Natural killer cell (primary cell): ENCODE results near the gene PTPN14. TPM values are rescaled to one million over a fixed set of nuclear protein-coding genes. Genes with fewer than 3 reads are reported as not detected.

Experiments used
- ATAC-seq, 3 donors: fragments of 150-1000 bp in 2 of 3; fragments of 200-7000 bp in 1 of 3; cut with Tn5 transposase; 1 replicate in 1 of 3; 2 replicates in 2 of 3; pipeline ENCODE4 v1.10.0; 2021; ENCODE audit warnings: mild to moderate bottlenecking in 2 of 3, moderate library complexity in 2 of 3
- DNase-seq, 2 donors: peaks; one replicate each; pipeline versions ENCODE4 v3.0.0 to v3.0.0-alpha.2; 2013 to 2021; ENCODE audit warnings: mixed read lengths in 1 of 2
- H3K27ac ChIP-seq: one replicate; pipeline ENCODE4 v1.5.1; 2013; ENCODE audit warnings: mild to moderate bottlenecking, low read length
- H3K27me3 ChIP-seq: one replicate; pipeline ENCODE4 v1.6.1; 2013; ENCODE audit warnings: low read length; ENCODE audit not compliant: control insufficient read depth, insufficient read depth
- H3K36me3 ChIP-seq: one replicate; pipeline ENCODE4 v1.6.1; 2013; ENCODE audit warnings: low read length; ENCODE audit not compliant: control insufficient read depth, insufficient read depth
- H3K4me1 ChIP-seq: one replicate; pipeline ENCODE4 v1.6.1; 2013; ENCODE audit warnings: low read length; ENCODE audit not compliant: control insufficient read depth, insufficient read depth
- H3K4me3 ChIP-seq: one replicate; pipeline ENCODE4 v1.5.1; 2013; ENCODE audit warnings: low read length
- H3K9me3 ChIP-seq: one replicate; pipeline ENCODE4 v1.6.1; 2013; ENCODE audit warnings: low read length; ENCODE audit not compliant: control insufficient read depth, insufficient read depth
- H3K27ac Mint-ChIP-seq, 2 donors: one replicate each; pipeline ENCODE4 v1.8.0; 2022; ENCODE audit warnings: mild to moderate bottlenecking in 2 of 2, mixed read lengths in 2 of 2, moderate library complexity in 1 of 2
- H3K27me3 Mint-ChIP-seq, 2 donors: one replicate each; pipeline ENCODE4 v1.8.0; 2022; ENCODE audit warnings: low read depth in 2 of 2, mixed read lengths in 2 of 2
- H3K36me3 Mint-ChIP-seq: one replicate; pipeline ENCODE4 v1.8.0; 2022; ENCODE audit warnings: mixed read lengths
- H3K4me1 Mint-ChIP-seq, 2 donors: one replicate each; pipeline ENCODE4 v1.8.0; 2022; ENCODE audit warnings: mixed read lengths in 2 of 2
- H3K4me3 Mint-ChIP-seq: one replicate; pipeline ENCODE4 v1.8.0; 2022; ENCODE audit warnings: mild to moderate bottlenecking, moderate library complexity, mixed read lengths
- H3K9me3 Mint-ChIP-seq, 2 donors: one replicate each; pipeline ENCODE4 v1.8.0; 2022; ENCODE audit warnings: mixed read lengths in 2 of 2
- CTCF ChIP-seq: fragments of 200-600 bp; IDR thresholded peaks from one replicate; pipeline ENCODE4 v1.8.0; 2022; ENCODE audit warnings: antibody characterized with exemption
- WGBS: methylation state at CpG from one replicate; pipeline ENCODE4 v1.1.7; 2013; ENCODE audit warnings: missing lambda C conversion rate; ENCODE audit not compliant: insufficient coverage; 5-methylcytosine and 5-hydroxymethylcytosine counted together
- intact Hi-C: fragments of 100-400 bp; cut with micrococcal nuclease; formaldehyde crosslinking; loops from one replicate; pipeline ENCODE4 v1.14.2; 2022
- total RNA-seq, 4 donors: library from RNA; stranded (reverse); fragments of 120-200 nt in 1 of 4; gene quantifications; one replicate each; pipeline versions ENCODE4 v1.2.3 to v1.2.4, GENCODE V29; 2013 to 2022

The PTPN14 gene
- total RNA-seq, 3 donors from 2014 or later (not counting 1 experiment from before 2014, with no cell fraction given) = 0.02 TPM; not detected in 2

- no peaks in the 10 kb centered on the region for H3K9me3 ChIP-seq
- H3K27ac ChIP-seq = no peak overlapping the region
- Mint-ChIP-seq H3K4me3 (no peak overlapping the region), H3K9me3 (no peaks in the 10 kb centered on the region), H3K27me3 (no peaks in the 10 kb centered on the region), H3K27ac (no peak overlapping the region), H3K36me3 (no peaks in the 10 kb centered on the region), H3K4me1 (no peaks in the 10 kb centered on the region)
- H3K4me1 ChIP-seq = no peaks in the 10 kb centered on the region
- intact Hi-C loops = no loop called here
- no peak overlapping the region for H3K4me3 ChIP-seq
- DNase-seq (no peak), ATAC-seq (no peak)
- 96% methylated on average over 7 of the region's 7 CpGs for WGBS
- H3K36me3 ChIP-seq = no peaks in the 10 kb centered on the region
- no peak for TF ChIP-seq CTCF
- H3K27me3 ChIP-seq = no peaks in the 10 kb centered on the region
Measured at GRCh38 chr1:214386333-214386732, 165.1 kb downstream of the PTPN14 start.

GRCh38 chr1:214385428-214385827, 166.0 kb downstream of the PTPN14 start:
- H3K4me3 ChIP-seq = no peak overlapping the region
- Mint-ChIP-seq H3K4me1 (no peaks in the 10 kb centered on the region), H3K27me3 (no peaks in the 10 kb centered on the region), H3K9me3 (no peaks in the 10 kb centered on the region), H3K36me3 (no peaks in the 10 kb centered on the region), H3K27ac (no peak overlapping the region), H3K4me3 (no peak overlapping the region)
- no peak for TF ChIP-seq CTCF
- no peaks in the 10 kb centered on the region for H3K9me3 ChIP-seq
- H3K4me1 ChIP-seq = no peaks in the 10 kb centered on the region
- no peak for ATAC-seq
- no CpG with 5 or more reads among the region's 1 CpG for WGBS
- no peaks in the 10 kb centered on the region for H3K36me3 ChIP-seq
- no peak overlapping the region for H3K27ac ChIP-seq
- no peak for DNase-seq
- intact Hi-C loops = no loop called here
- no peaks in the 10 kb centered on the region for H3K27me3 ChIP-seq

- H3K27me3 Mint-ChIP-seq = no peaks in the 10 kb centered on the region
Measured at GRCh38 chr1:214384373-214385079, 166.9 kb downstream of the PTPN14 start.

More at GRCh38 chr1:214384373-214385079, 166.9 kb downstream of the PTPN14 start:
- Mint-ChIP-seq H3K4me1 (no peaks in the 10 kb centered on the region), H3K36me3 (no peaks in the 10 kb centered on the region), H3K4me3 (no peak overlapping the region), H3K27ac (no peak overlapping the region), H3K9me3 (no peaks in the 10 kb centered on the region)
- Histone ChIP-seq H3K27ac (no peak overlapping the region), H3K27me3 (no peaks in the 10 kb centered on the region), H3K9me3 (no peaks in the 10 kb centered on the region), H3K4me3 (no peak overlapping the region), H3K4me1 (no peaks in the 10 kb centered on the region), H3K36me3 (no peaks in the 10 kb centered on the region)
- intact Hi-C loops = no loop called here
- no peak for TF ChIP-seq CTCF
- DNase-seq (no peak), ATAC-seq (no peak)
- WGBS = 92% methylated on average over 18 of the region's 18 CpGs
